ENCODE data around the gene CD7.
A peak's percentile ranks its signal among the peaks of the same experiment; 100 is the strongest.

CD7 gene

GRCh38 chr17:82297714-82298537 is 19.5 kb downstream of the CD7 start (continued):
- TF ChIP-seq GLIS3 (CRISPR knock-in tag; IDR thresholded peaks at IDR 0.05) (0 out of 2 replicates have a peak, but pooled peaks have one; percentile 11), SNAI2 (CRISPR knock-in tag; IDR thresholded peaks at IDR 0.05) (no peak), ZNF70 (CRISPR knock-in tag; IDR thresholded peaks at IDR 0.05) (no peak), CSDC2 (CRISPR knock-in tag; IDR thresholded peaks at IDR 0.05) (no peak), ZNF8 (CRISPR knock-in tag; IDR thresholded peaks at IDR 0.05) (no peak), ZFP3 (CRISPR knock-in tag; IDR thresholded peaks at IDR 0.05) (0 out of 2 replicates have a peak, but pooled peaks have one; percentile 45), CREB5 (CRISPR knock-in tag; IDR thresholded peaks at IDR 0.05; ENCODE audit: low read depth) (no peak), PPARA (CRISPR knock-in tag; IDR thresholded peaks at IDR 0.05; ENCODE audit: borderline replicate concordance) (no peak), RARB (CRISPR knock-in tag; IDR thresholded peaks at IDR 0.05) (no peak), ZNF565 (CRISPR knock-in tag; conservative IDR thresholded peaks at IDR 0.05; ENCODE audit: low read depth) (0 out of 2 replicates have a peak, but pooled peaks have one; percentile 41), ZC3H10 (CRISPR knock-in tag; IDR thresholded peaks at IDR 0.05) (no peak), TOX (CRISPR knock-in tag; IDR thresholded peaks at IDR 0.05; ENCODE audit: borderline replicate concordance) (no peak)

GRCh38 chr17:82297280-82297713 is 20.1 kb downstream of the CD7 start:
- no peak for ATAC-seq
- TF ChIP-seq ZNF565 (CRISPR knock-in tag; conservative IDR thresholded peaks at IDR 0.05; ENCODE audit: low read depth) (no peak), ZC3H10 (CRISPR knock-in tag; IDR thresholded peaks at IDR 0.05) (no peak), OSR1 (CRISPR knock-in tag; IDR thresholded peaks at IDR 0.05) (no peak), CSRNP3 (CRISPR knock-in tag; IDR thresholded peaks at IDR 0.05) (no peak), POU6F1 (CRISPR knock-in tag; IDR thresholded peaks at IDR 0.05; ENCODE audit: borderline replicate concordance, low read depth) (no peak), ISL1 (CRISPR knock-in tag; IDR thresholded peaks at IDR 0.05) (no peak), GLIS3 (CRISPR knock-in tag; IDR thresholded peaks at IDR 0.05) (no peak), TSHZ2 (CRISPR knock-in tag; IDR thresholded peaks at IDR 0.05) (no peak), PPARA (CRISPR knock-in tag; IDR thresholded peaks at IDR 0.05; ENCODE audit: borderline replicate concordance) (no peak), BACH2 (CRISPR knock-in tag; IDR thresholded peaks at IDR 0.05; ENCODE audit: borderline replicate concordance) (no peak), ARNTL (CRISPR knock-in tag; IDR thresholded peaks at IDR 0.05; ENCODE audit: borderline replicate concordance, low read depth) (no peak), SNAI2 (CRISPR knock-in tag; IDR thresholded peaks at IDR 0.05) (no peak)

GRCh38 chr17:82296511-82297279 is 20.7 kb downstream of the CD7 start:
- no peak for ATAC-seq
- TF ChIP-seq ZNF8 (CRISPR knock-in tag; IDR thresholded peaks at IDR 0.05) (no peak), BACH2 (CRISPR knock-in tag; IDR thresholded peaks at IDR 0.05; ENCODE audit: borderline replicate concordance) (no peak), RARB (CRISPR knock-in tag; IDR thresholded peaks at IDR 0.05) (no peak), ZC3H10 (CRISPR knock-in tag; IDR thresholded peaks at IDR 0.05) (no peak), ZFP30 (CRISPR knock-in tag; IDR thresholded peaks at IDR 0.05) (no peak), ZNF565 (CRISPR knock-in tag; conservative IDR thresholded peaks at IDR 0.05; ENCODE audit: low read depth) (no peak), GLIS3 (CRISPR knock-in tag; IDR thresholded peaks at IDR 0.05) (no peak), PATZ1 (CRISPR knock-in tag; IDR thresholded peaks at IDR 0.05; ENCODE audit: borderline replicate concordance) (no peak), SNAI2 (CRISPR knock-in tag; IDR thresholded peaks at IDR 0.05) (no peak), CSRNP3 (CRISPR knock-in tag; IDR thresholded peaks at IDR 0.05) (no peak), POU6F1 (CRISPR knock-in tag; IDR thresholded peaks at IDR 0.05; ENCODE audit: borderline replicate concordance, low read depth) (no peak)
